ENCODE data around the gene TTN. TPM values are rescaled to one million over a fixed set of nuclear protein-coding genes. Genes with fewer than 3 reads are reported as not detected.

The TTN gene
- total and polyA plus RNA-seq, 2 donors (not counting 1 experiment from before 2014, with no cell fraction given) = 0.14 to 0.33 TPM

DNA sequence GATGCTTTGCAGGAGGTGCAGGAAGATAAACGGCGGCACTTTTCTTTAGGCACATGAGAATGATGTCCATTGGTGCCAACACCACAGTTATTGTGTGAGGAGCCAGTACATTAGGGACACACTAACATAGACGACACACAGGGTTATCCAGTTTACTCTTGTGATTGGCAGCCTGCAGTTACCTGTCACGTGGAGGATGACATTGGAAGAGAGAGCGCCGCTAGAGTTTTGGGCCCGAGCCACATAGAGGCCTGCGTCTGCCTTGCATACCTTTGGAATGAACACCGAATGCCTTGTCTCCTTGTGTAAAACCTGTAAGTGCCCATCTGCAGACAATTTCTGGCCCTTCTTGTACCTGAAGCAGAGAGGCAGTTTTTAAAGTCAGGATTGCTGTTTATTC is 26.9 kb upstream of the TTN start:
- TF ChIP-seq, protein P1, sequence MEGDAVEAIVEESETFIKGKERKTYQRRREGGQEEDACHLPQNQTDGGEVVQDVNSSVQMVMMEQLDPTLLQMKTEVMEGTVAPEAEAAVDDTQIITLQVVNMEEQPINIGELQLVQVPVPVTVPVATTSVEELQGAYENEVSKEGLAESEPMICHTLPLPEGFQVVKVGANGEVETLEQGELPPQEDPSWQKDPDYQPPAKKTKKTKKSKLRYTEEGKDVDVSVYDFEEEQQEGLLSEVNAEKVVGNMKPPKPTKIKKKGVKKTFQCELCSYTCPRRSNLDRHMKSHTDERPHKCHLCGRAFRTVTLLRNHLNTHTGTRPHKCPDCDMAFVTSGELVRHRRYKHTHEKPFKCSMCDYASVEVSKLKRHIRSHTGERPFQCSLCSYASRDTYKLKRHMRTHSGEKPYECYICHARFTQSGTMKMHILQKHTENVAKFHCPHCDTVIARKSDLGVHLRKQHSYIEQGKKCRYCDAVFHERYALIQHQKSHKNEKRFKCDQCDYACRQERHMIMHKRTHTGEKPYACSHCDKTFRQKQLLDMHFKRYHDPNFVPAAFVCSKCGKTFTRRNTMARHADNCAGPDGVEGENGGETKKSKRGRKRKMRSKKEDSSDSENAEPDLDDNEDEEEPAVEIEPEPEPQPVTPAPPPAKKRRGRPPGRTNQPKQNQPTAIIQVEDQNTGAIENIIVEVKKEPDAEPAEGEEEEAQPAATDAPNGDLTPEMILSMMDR (conservative IDR thresholded peaks at IDR 0.05 in 1 of 2, IDR thresholded peaks at IDR 0.05 in 1 of 2; ENCODE audit: low read depth in 1 of 2, low read length in 2 of 2) = no peak
- no peak for TF ChIP-seq EZH2 (IDR thresholded peaks at IDR 0.05; ENCODE audit: low read length, missing control alignments)
- DNase-seq (ENCODE audit: low read depth in 2 of 2) = no peak
- H2AFZ ChIP-seq (ENCODE audit: low read length) = no peak overlapping the region
- H3K9me3 ChIP-seq (ENCODE audit: control insufficient read depth, insufficient read depth, low read depth, low read length) = no peaks in the 10 kb centered on the region
- H3K27me3 ChIP-seq (ENCODE audit: control insufficient read depth, insufficient read depth, low read length) = no peaks in the 10 kb centered on the region
- no peak overlapping the region for H3K9ac ChIP-seq (ENCODE audit: insufficient read depth, low read length)
- no peak overlapping the region for H3K27ac ChIP-seq (ENCODE audit: insufficient read depth, low read length)
- H3K4me2 ChIP-seq (ENCODE audit: extremely low read depth, insufficient read depth, low read length) = no peak overlapping the region
- H4K20me1 ChIP-seq (ENCODE audit: control insufficient read depth, extremely low read depth, insufficient read depth, low read length) = no peaks in the 10 kb centered on the region
- H3K79me2 ChIP-seq (ENCODE audit: control insufficient read depth, insufficient read depth, low read length) = no peaks in the 10 kb centered on the region
- H3K4me1 ChIP-seq (ENCODE audit: control insufficient read depth, extremely low read depth, insufficient read depth, low read length) = no peaks in the 10 kb centered on the region
- no peaks in the 10 kb centered on the region for H3K36me3 ChIP-seq (ENCODE audit: control insufficient read depth, insufficient read depth, low read length)
- H3K4me3 ChIP-seq (replicated peaks in 1 of 4; ENCODE audit: control extremely low read depth in 1 of 4, insufficient read depth in 1 of 4, low read depth in 3 of 4, low read length in 4 of 4) = no peak overlapping the region

DNA sequence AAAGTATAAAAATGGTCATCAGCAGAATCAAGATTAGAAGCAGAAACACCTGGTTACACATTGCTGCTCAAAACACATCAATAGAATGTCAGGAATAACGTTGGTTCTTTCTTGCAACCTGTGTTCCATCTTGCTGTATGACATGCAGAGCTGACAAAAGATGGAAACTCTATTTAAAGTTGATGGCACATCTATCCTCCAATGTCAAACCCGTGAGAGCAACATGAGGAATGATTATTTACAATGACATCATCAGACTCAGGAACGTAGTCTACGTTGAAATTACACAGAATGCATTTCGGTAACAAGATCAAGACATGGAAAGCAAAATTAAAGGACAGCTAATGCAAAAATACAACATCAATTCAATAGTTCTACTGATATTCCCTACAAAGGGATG is 26.2 kb upstream of the TTN start:
- Histone ChIP-seq H3K9ac (ENCODE audit: insufficient read depth, low read length) (no peak overlapping the region), H3K27me3 (ENCODE audit: control insufficient read depth, insufficient read depth, low read length) (no peaks in the 10 kb centered on the region), H3K4me2 (ENCODE audit: extremely low read depth, insufficient read depth, low read length) (no peak overlapping the region), H3K9me3 (ENCODE audit: control insufficient read depth, insufficient read depth, low read depth, low read length) (no peaks in the 10 kb centered on the region), H3K4me1 (ENCODE audit: control insufficient read depth, extremely low read depth, insufficient read depth, low read length) (no peaks in the 10 kb centered on the region), H3K27ac (ENCODE audit: insufficient read depth, low read length) (no peak overlapping the region), H4K20me1 (ENCODE audit: control insufficient read depth, extremely low read depth, insufficient read depth, low read length) (no peaks in the 10 kb centered on the region), H3K79me2 (ENCODE audit: control insufficient read depth, insufficient read depth, low read length) (no peaks in the 10 kb centered on the region), H3K36me3 (ENCODE audit: control insufficient read depth, insufficient read depth, low read length) (no peaks in the 10 kb centered on the region), H2AFZ (ENCODE audit: low read length) (no peak overlapping the region), H3K4me3 (replicated peaks in 1 of 4; ENCODE audit: control extremely low read depth in 1 of 4, insufficient read depth in 1 of 4, low read depth in 3 of 4, low read length in 4 of 4) (no peak overlapping the region)
- TF ChIP-seq EZH2 (IDR thresholded peaks at IDR 0.05; ENCODE audit: low read length, missing control alignments) = no peak
- TF ChIP-seq, protein P1 (conservative IDR thresholded peaks at IDR 0.05 in 1 of 2, IDR thresholded peaks at IDR 0.05 in 1 of 2; ENCODE audit: low read depth in 1 of 2, low read length in 2 of 2) = no peak
- no peak for DNase-seq (ENCODE audit: low read depth in 2 of 2)

DNA sequence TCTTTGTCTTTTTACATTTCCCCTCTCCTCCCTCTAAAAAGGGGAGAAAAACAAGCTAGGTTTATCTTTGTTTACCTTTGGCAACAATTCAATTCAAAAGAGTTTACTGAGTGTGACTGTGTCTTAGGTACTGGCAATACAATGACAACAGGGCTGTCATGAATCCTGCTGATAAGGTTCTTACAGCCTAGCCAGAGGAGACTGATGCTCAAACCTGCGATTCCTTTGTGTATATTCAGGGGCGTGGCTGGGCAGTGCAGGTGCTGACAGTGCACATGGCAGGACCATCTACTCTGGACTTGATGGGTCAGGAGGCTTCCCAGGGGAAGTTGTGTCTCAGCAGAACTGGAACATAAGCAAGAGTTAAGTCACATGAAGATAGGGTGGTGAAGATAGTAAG is 23.2 kb upstream of the TTN start:
- no peak overlapping the region for H3K4me3 ChIP-seq (replicated peaks in 1 of 4; ENCODE audit: control extremely low read depth in 1 of 4, insufficient read depth in 1 of 4, low read depth in 3 of 4, low read length in 4 of 4)
- no peaks in the 10 kb centered on the region for H3K4me1 ChIP-seq (ENCODE audit: control insufficient read depth, extremely low read depth, insufficient read depth, low read length)
- no peaks in the 10 kb centered on the region for H3K79me2 ChIP-seq (ENCODE audit: control insufficient read depth, insufficient read depth, low read length)
- H3K36me3 ChIP-seq (ENCODE audit: control insufficient read depth, insufficient read depth, low read length) = no peaks in the 10 kb centered on the region
- no peak overlapping the region for H2AFZ ChIP-seq (ENCODE audit: low read length)
- no peaks in the 10 kb centered on the region for H4K20me1 ChIP-seq (ENCODE audit: control insufficient read depth, extremely low read depth, insufficient read depth, low read length)
- no peak for DNase-seq (ENCODE audit: low read depth in 2 of 2)
- H3K4me2 ChIP-seq (ENCODE audit: extremely low read depth, insufficient read depth, low read length) = no peak overlapping the region
- no peak for TF ChIP-seq EZH2 (IDR thresholded peaks at IDR 0.05; ENCODE audit: low read length, missing control alignments)
- TF ChIP-seq, protein P1 (conservative IDR thresholded peaks at IDR 0.05 in 1 of 2, IDR thresholded peaks at IDR 0.05 in 1 of 2; ENCODE audit: low read depth in 1 of 2, low read length in 2 of 2) = no peak
- no peak overlapping the region for H3K9ac ChIP-seq (ENCODE audit: insufficient read depth, low read length)
- H3K27ac ChIP-seq (ENCODE audit: insufficient read depth, low read length) = no peak overlapping the region
- H3K9me3 ChIP-seq (ENCODE audit: control insufficient read depth, insufficient read depth, low read depth, low read length) = no peaks in the 10 kb centered on the region
- no peaks in the 10 kb centered on the region for H3K27me3 ChIP-seq (ENCODE audit: control insufficient read depth, insufficient read depth, low read length)

Measured in fibroblast of lung (primary cell).